ENCODE results near the gene TTC23L. TPM values are rescaled to one million over a fixed set of nuclear protein-coding genes. Genes with fewer than 3 reads are reported as not detected.

Gene TTC23L
- total RNA-seq, 1 donor from 2014 or later = not detected

- no peak for DNase-seq (ENCODE audit: low spot score)
Measured at GRCh38 chr5:34832568-34832967, 6.4 kb upstream of the TTC23L start.

DNA sequence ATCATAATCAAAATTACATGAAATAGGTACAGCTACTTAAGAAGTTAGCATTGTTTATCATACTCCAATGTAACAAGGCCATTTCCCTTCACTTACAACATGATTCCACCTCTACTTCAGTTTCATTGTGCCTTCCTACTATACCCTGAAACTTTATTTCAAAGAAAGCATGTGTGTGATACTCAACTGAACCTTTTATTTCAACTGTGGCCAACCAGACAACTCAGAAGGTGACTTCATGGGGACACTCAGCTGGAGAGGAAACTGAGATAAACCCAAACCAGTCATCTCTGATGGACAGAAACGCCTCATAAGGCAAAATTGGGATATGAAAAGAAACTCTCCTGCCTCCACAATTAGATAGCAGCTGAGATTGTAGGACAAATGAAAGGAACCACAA, 5.9 kb upstream of the TTC23L start:
- DNase-seq (ENCODE audit: low spot score) = no peak

- DNase-seq (ENCODE audit: low spot score) = no peak
Measured at GRCh38 chr5:34833976-34834793, 4.8 kb upstream of the TTC23L start.

GRCh38 chr5:34834794-34835089, 4.2 kb upstream of the TTC23L start:
- no peak for DNase-seq (ENCODE audit: low spot score)

GRCh38 chr5:34835664-34836063, 3.3 kb upstream of the TTC23L start:
- DNase-seq (ENCODE audit: low spot score) = no peak

GRCh38 chr5:34841816-34842215, 2.9 kb downstream of the TTC23L start:
- DNase-seq (ENCODE audit: low spot score) = no peak

GRCh38 chr5:34842554-34842953, 3.6 kb downstream of the TTC23L start:
- DNase-seq (ENCODE audit: low spot score) = no peak

DNA sequence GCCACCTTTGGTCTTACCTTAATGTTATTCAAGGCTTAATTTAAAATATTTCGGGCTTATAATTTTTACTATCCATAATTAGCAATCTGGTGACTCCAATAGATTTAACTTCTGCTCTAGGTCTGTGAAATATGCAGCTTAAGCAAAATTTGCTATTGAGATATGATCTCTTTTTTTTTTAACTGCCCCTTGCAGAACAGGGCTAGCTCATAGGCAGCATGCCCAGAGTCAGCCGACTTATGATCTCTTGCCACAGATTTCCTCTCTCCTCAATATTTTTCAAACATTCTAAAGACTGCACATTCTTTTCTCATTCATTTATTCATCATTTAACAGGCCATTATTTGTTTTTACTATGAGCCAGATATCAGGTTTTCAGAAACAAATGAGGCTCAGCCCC, 4.5 kb downstream of the TTC23L start:
- DNase-seq (ENCODE audit: low spot score) = no peak

DNA sequence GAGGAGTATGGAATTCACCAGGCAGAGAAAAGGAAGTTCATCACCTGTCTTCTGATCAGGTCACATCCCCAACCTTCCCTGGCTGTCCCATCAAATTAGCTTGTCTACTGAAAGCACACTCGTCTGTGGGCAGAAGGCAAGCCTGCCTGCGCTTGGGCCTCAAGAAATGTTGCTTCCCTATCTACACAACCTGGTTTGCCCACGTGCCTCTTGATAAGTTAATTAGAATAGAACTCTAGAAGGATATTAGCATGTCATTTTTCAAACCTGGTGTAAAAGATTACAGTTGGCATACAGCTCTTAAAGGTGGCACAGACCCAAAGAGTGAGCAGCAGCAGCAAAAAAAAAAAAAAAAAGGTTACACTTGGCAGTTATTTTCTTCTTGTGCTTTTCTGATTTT, 5.1 kb downstream of the TTC23L start:
- no peak for DNase-seq (ENCODE audit: low spot score)

GRCh38 chr5:34844999-34845398, 6.0 kb downstream of the TTC23L start:
- DNase-seq (ENCODE audit: low spot score) = no peak

DNA sequence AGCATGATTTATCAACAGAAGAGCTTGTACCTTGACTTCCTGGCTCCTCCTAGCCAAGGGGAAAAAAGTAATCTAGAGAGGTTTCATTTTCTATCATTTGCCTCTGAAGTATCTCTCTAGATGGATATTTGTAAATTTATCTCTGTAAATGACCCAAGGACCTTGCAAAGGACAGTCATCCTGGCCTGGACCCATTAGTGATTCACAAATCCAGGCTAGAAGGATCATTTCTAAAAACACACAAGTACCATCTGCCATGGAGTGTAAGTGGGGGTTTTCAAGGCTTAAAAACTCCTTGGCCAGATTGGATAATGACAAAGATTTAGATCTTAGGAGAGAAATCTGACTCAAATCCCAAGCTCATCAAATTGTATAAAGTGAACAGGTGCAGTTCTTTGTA, 8.1 kb downstream of the TTC23L start:
- DNase-seq (ENCODE audit: low spot score) = no peak

- DNase-seq (ENCODE audit: low spot score) = no peak
Measured at GRCh38 chr5:34847552-34847951, 8.6 kb downstream of the TTC23L start.

- DNase-seq (ENCODE audit: low spot score) = no peak
Measured at GRCh38 chr5:34848230-34848629, 9.3 kb downstream of the TTC23L start.

DNA sequence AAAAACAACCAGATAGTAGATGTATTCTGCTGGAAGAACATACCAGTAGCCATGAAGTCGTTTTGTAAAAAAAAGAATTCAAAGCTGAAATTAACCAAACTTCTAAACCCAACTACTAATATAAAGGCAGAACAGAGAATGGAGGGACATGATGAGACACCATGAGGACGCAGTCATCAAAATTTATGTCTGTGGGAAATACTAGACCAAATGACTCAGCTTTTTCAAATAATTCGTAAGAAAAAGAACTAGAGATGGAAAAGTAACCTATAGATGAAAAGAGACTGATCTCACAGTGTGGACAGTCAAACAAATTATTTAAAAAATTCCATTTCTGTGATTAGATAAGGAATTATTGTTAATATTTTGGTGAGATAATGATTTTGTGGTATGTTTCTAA, 10.3 kb downstream of the TTC23L start:
- DNase-seq (ENCODE audit: low spot score) = no peak

- no peak for DNase-seq (ENCODE audit: low spot score)
Measured at GRCh38 chr5:34854459-34855174, 15.7 kb downstream of the TTC23L start.

DNA sequence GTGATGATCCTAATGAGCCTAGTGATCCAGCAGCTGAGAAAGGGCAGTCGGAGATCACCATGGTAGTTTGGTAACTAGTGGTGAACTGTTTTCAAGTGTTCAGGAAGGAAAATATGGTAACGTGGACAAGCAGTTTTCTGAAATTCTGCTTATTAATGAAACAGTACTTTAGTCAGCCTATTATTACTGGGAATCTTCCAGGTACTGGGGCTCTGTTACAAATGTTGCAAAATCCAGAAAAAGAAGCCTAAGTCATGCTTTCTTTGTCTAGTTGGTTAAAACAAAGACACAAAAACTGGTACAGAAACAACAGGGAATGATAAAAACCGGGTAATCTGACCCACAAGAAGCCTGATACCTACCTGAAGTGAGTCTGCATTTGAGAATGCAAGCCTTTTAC, 18.2 kb downstream of the TTC23L start:
- DNase-seq (ENCODE audit: low spot score) = no peak

GRCh38 chr5:34857894-34858293, 18.9 kb downstream of the TTC23L start:
- DNase-seq (ENCODE audit: low spot score) = no peak

- no peak for DNase-seq (ENCODE audit: low spot score)
Measured at GRCh38 chr5:34858790-34859189, 19.8 kb downstream of the TTC23L start.

- no peak for DNase-seq (ENCODE audit: low spot score)
Measured at GRCh38 chr5:34859253-34859652, 20.3 kb downstream of the TTC23L start.

- DNase-seq (ENCODE audit: low spot score) = no peak
Measured at GRCh38 chr5:34863946-34864345, 25.0 kb downstream of the TTC23L start.

GRCh38 chr5:34865091-34865490, 26.1 kb downstream of the TTC23L start:
- no peak for DNase-seq (ENCODE audit: low spot score)

- no peak for DNase-seq (ENCODE audit: low spot score)
Measured at GRCh38 chr5:34866989-34867471, 28.1 kb downstream of the TTC23L start.

DNA sequence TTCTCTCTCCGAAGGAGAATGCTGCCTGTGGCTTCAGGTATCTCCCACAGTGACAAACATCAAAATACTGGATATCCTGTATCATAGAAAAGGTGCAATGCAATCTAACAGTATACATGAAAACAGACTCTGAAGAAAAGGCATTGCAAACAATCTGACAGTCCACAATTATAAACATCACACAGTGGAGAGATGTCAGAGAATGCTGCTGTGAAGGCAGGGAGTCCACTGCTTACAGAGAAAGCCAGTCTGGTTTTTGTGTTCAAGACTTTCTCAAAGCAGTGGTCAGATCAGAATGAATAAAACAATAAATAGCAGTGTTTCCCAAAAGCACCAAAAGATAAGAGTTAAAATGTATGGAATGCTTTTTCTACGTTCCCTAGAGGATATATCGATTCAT, 28.7 kb downstream of the TTC23L start:
- DNase-seq (ENCODE audit: low spot score) = no peak
